Mucosa of descending colon (tissue), 3 donors: ENCODE results near the gene SRCAP. TPM values are rescaled to one million over a fixed set of nuclear protein-coding genes. Genes with fewer than 3 reads are reported as not detected.

ENCODE experiments used
- ATAC-seq: fragments of 200-7000 bp; cut with Tn5 transposase; one replicate; pipeline ENCODE4 v1.9.1; 2020; ENCODE audit warnings: mild to moderate bottlenecking, moderate library complexity
- DNase-seq, 3 donors: peaks; one replicate each; pipeline ENCODE4 v3.0.0-alpha.2; 2020
- H3K36me3 ChIP-seq: fragments of 200-600 bp; one replicate; pipeline ENCODE4 v1.8.0; 2021; ENCODE audit warnings: low read depth, mild to moderate bottlenecking
- H3K4me1 ChIP-seq: fragments of 200-600 bp; one replicate; pipeline ENCODE4 v1.8.0; 2021; ENCODE audit warnings: low read depth, mild to moderate bottlenecking
- H3K4me3 ChIP-seq: fragments of 200-600 bp; one replicate; pipeline ENCODE4 v1.8.0; 2021; ENCODE audit warnings: mild to moderate bottlenecking
- H3K9me3 ChIP-seq: fragments of 200-600 bp; one replicate; pipeline ENCODE4 v1.8.0; 2021; ENCODE audit warnings: mild to moderate bottlenecking
- CTCF ChIP-seq: fragments of 200-600 bp; IDR thresholded peaks from one replicate; pipeline ENCODE4 v1.8.0; 2022; ENCODE audit warnings: antibody characterized with exemption, mild to moderate bottlenecking
- intact Hi-C, 2 donors: fragments of 100-400 bp; cut with DNase I in 1 of 2; cut with micrococcal nuclease in 1 of 2; formaldehyde crosslinking; loops; one replicate each; pipeline versions ENCODE4 v1.11.0 to v1.11.1; 2022; cut with DNase I, micrococcal nuclease
- total RNA-seq, 3 donors: library from RNA; stranded (reverse); fragmentation: NEBNext Ultra II Directional in 2 of 3; extraction: Animal tissue kit (Norgen Biotek cat#: 25700) in 2 of 3; gene quantifications; one replicate each; pipeline versions ENCODE4 v1.2.1 to v1.2.4, GENCODE V29; 2021 to 2023
- donor health status: DM: no; HTN: no; CAD: no; lungs with moderate emphysema.
- donor health status: DM: no; HTN: no; CAD: no.
- donor health status: DM: no; HTN: yes; CAD: no.

Gene SRCAP
- total RNA-seq, 3 donors from 2014 or later: 64.8 to 88.9 (median 65.4) TPM

GRCh38 chr16:30755955-30756780 is 57.2 kb downstream of the SRCAP start:
- peaks cover 8% of the 10 kb centered on the region for H3K4me1 ChIP-seq
- intact Hi-C loops: no loop called here
- TF ChIP-seq CTCF: no peak
- ATAC-seq (no peak), DNase-seq (peak in 2 of 3 donors; percentile 19 to 33)
- H3K36me3 ChIP-seq: no peaks in the 10 kb centered on the region
- no peak overlapping the region for H3K4me3 ChIP-seq
- no peaks in the 10 kb centered on the region for H3K9me3 ChIP-seq

- DNase-seq (peak in 1 of 3 donors; percentile 43), ATAC-seq (no peak)
- no peaks in the 10 kb centered on the region for H3K9me3 ChIP-seq
- peaks cover 10% of the 10 kb centered on the region for H3K4me1 ChIP-seq
- no peak for TF ChIP-seq CTCF
- intact Hi-C loops: no loop called here
- no peak overlapping the region for H3K4me3 ChIP-seq
- H3K36me3 ChIP-seq: no peaks in the 10 kb centered on the region
These were observed 57.8 kb downstream of the SRCAP start for GRCh38 chr16:30756781-30757100.

GRCh38 chr16:30757316-30757715 is 58.3 kb downstream of the SRCAP start:
- Histone ChIP-seq H3K36me3 (peaks cover 4% of the 10 kb centered on the region), H3K9me3 (no peaks in the 10 kb centered on the region), H3K4me1 (peaks cover 10% of the 10 kb centered on the region), H3K4me3 (no peak overlapping the region)
- intact Hi-C loops: no loop called here
- DNase-seq: peak in 1 of 3 donors; percentile 16
- no peak for TF ChIP-seq CTCF
- ATAC-seq: no peak

GRCh38 chr16:30758988-30759491 is 60.1 kb downstream of the SRCAP start:
- intact Hi-C loops: no loop called here
- Histone ChIP-seq H3K9me3 (no peaks in the 10 kb centered on the region), H3K36me3 (peaks cover 4% of the 10 kb centered on the region), H3K4me1 (peaks cover 20% of the 10 kb centered on the region), H3K4me3 (no peak overlapping the region)
- peak in 1 of 3 donors; percentile 24 for DNase-seq
- no peak for ATAC-seq
- no peak for TF ChIP-seq CTCF

- Histone ChIP-seq H3K4me3 (no peak overlapping the region), H3K9me3 (no peaks in the 10 kb centered on the region), H3K4me1 (peaks cover 20% of the 10 kb centered on the region), H3K36me3 (peaks cover 8% of the 10 kb centered on the region)
- TF ChIP-seq CTCF: no peak
- DNase-seq (peak in 2 of 3 donors; percentile 24 to 53), ATAC-seq (no peak)
- intact Hi-C loops: no loop called here
These were observed 61.1 kb downstream of the SRCAP start for GRCh38 chr16:30760001-30760559.
